ENCODE data around the gene FBLN2.

FBLN2 gene

DNA sequence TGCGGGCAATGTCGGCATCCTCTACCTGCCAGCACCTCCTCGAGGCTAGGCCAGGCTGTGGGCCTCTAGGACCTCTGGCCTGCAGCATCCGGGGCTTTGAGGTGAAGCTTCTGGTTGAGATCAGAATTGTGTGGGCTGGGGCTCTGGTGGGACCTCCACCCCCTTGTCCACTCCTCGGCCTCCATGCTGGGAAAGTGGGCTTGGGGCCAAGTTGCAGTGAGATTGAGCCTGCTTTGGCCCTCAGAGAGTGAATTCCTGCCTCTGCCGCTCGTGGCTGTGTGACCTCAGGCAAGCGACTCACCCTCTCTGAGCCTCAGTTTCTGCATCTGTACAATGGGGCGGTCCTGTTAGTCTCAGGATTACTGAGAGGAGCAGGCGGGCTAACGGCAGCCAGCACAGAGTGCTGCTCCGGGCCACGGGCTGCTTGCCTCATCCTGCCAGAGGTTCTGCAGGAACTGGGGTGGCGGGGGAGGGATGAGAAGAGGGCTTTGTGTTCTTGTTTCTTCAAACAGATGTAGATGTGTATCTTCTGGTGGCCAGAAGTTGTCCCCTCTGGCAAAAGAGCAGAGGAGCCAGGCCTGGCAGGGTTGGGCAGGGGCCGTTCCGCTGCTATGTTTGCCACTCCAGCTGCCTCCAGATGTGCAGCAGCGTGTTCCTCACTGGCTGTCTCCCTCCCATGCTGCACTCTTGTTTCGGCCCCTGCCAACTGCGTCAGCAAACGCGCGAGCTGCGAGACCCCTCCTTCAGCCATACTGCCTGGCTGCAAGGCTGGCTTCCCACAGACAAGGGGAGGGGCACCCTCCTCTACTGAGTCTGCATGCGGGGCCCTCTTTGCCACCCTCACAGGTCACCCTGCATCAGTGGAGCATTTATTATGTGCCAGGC, 33.7 kb downstream of the FBLN2 start:
- DNase-seq (ENCODE audit: low spot score) = no peak

DNA sequence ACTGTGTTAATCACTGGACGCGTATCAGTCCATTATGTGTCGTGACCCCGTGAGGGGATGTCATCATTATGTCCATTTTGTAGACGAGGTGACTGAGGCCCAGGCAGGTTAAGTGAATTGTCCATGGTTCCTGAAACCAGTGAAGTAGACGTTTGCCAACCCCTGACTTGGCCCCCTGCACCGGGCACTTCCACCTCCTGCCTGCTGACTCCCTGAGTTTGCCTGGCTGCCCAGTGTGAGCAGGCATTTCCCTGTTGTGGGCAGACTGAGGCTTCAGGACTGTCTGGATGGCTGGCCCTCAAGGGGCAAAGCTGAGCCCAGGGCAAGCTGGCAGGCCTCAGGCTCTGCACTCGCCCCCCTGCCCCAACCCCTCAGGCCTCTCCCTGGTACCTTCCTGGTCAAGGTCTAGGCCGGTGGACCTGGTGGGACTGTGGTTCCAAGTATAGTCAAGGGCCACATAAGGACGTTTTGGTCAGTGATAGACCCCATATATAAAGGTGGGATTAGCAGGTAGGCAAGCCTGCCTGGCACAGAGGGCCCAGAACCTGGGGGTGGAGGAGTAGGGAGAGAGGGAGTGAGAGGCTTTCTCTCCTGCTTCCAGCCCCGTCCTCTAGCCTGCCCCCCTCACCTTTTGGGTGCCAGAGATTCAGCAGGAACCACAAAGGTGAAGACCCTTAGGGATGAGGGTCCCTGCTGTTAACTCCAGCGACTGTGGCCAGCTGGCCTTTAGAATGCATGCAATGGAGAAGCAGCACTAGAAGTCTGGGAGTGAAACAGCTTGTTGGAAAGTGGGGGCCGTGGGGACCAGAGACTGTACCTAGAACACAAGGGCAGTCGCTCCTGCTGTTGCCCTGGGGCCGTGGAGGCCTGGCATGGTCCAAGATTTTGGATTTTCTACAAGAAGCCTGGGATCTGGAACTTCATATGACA, 34.6 kb downstream of the FBLN2 start:
- no peak for DNase-seq (ENCODE audit: low spot score)

- no peak for DNase-seq (ENCODE audit: low spot score)
Measured at GRCh38 chr3:13584427-13584891, 35.5 kb downstream of the FBLN2 start.

GRCh38 chr3:13584901-13585300, 36.0 kb downstream of the FBLN2 start:
- DNase-seq (ENCODE audit: low spot score) = no peak

DNA sequence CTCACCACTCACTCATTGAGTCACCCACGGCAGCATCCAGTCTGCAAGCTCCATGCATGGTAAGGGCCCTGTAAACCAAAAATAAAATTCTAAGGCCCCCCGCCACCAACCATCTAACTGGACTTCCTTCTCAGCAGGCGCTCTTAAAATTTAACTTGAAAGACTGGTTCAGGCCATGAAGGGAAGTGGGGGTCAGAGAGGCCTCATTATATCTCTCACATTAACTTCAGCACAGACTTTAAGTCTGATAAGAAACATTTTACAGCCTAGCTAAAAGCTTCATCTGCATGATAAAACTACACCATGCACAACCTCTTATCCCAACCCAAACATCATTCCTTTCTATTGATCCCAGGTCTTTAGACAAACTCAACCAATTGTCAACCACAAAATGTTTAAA, 38.5 kb downstream of the FBLN2 start:
- DNase-seq (ENCODE audit: low spot score) = no peak

GRCh38 chr3:13588221-13588701, 39.3 kb downstream of the FBLN2 start:
- no peak for DNase-seq (ENCODE audit: low spot score)

GRCh38 chr3:13588993-13589392, 40.1 kb downstream of the FBLN2 start:
- DNase-seq (ENCODE audit: low spot score) = no peak

DNA sequence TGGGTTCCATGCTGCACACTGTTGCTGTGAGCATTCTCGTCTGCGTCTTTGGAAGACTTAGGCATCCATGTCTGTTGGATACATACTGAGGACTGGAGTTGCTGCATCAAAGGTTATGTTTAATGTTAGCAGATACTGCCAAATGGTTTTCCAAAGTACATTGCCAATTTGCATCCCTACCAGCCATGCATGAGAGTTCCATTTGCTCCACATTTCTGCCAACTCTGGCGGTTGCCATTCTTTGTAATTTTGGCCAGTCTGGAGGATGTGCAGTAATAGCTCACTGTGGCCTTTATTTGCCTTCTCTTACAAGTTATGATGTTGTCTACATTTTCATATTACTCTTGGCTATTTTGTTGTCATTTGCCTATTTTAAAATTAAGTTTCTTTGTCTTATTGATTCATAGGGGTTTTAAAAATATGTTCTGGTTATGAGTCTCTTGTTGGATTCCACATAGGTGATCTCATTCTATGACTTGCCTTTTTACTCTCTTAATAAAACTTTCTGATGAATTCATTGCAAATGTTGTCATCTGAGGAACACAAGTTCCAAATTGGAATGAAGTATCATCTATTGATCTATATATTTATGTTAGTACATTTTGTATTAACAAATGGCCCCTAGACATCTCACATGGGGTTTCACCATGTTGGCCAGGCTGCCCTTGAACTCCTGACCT, 42.1 kb downstream of the FBLN2 start:
- no peak for DNase-seq (ENCODE audit: low spot score)

DNA sequence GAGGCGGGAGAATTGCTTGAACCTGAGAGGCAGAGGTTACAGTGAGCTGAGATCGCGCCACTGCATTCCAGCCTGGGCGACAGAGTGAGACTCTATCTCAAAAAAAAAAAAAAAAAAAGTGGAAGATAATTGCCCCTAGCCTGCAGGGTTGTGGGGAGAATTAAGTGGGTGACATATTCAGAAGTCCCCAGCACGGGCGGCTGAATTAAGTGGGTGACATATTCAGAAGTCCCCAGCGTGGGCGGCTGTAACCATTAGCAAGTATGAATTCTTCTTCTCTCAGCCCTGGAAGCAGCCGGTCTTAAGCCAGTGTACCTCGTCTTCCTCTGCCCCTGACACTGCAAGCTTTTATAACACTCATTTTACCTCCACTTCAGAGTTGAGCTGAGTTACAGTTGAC, 44.7 kb downstream of the FBLN2 start:
- no peak for DNase-seq (ENCODE audit: low spot score)

GRCh38 chr3:13594146-13594545, 45.2 kb downstream of the FBLN2 start:
- DNase-seq (ENCODE audit: low spot score) = no peak

GRCh38 chr3:13594991-13595421, 46.1 kb downstream of the FBLN2 start:
- no peak for DNase-seq (ENCODE audit: low spot score)

GRCh38 chr3:13595485-13595884, 46.6 kb downstream of the FBLN2 start:
- DNase-seq (ENCODE audit: low spot score) = no peak

GRCh38 chr3:13596426-13597205, 47.7 kb downstream of the FBLN2 start:
- DNase-seq (ENCODE audit: low spot score) = no peak

GRCh38 chr3:13597661-13598060, 48.7 kb downstream of the FBLN2 start:
- no peak for DNase-seq (ENCODE audit: low spot score)

DNA sequence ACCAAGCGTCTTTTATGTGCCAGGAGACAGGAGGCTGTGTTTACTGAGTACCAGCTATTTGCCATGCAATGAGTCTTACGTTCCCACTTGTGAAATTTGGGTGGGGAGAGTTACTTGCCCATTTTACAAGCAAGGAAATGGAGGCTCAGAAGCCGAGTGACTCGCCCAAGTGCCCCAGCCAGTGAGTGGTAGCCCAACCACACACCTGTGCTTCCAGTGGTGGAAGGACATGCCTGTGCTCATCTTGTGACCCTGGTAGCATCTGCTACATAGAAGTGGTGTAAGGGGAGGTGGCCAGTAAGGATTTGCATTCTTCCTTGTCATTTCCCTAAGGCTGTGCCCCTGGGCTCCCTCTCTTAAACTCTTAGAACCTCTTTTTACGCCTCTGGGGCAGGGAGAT, 49.3 kb downstream of the FBLN2 start:
- DNase-seq (ENCODE audit: low spot score) = no peak

DNA sequence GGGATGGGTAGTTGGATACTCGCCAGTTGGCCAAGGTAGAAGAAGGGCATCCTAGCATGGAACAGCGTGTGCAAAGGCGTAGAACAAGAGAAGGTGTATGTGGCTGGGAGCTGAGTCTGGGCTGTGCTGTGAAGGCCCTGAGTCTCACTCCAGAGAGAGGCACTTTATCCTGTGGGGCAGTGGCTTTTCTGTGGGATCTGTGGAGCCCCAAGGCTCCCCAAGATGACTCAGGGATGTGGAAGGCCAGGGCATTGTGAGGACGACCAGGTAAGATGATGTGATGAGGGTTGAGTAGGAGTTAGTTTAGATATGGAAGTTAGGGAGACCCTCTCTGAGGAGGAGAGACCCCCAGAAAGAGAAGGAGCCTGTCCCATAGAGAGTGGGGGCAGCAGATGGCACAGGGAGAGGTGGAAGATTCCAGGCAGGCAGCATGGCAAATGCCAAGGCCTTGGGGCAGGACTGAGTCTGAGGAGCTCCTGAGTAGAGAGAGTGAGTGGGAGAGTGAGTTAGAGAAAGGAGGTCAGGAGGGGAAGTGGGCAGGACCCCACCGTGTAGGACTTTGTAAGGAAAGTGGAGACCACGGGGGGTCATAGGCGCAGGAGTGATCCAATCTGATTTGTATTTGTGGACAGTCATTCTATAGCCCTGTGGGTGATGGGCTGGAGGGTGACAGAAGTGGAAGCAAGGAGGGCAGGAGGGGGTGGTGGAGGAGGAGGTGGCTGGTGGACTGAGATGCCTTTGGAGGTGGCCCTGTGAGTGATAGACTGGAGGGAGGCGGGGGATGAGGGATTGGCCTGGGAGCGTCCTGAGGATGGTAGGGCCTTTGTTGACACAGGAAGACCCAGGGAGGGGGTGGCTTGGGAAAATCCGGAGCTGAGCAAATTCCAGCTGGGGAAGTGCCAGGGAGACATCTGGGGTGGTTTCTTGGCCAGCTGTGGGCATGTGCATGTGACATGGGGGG, 50.3 kb downstream of the FBLN2 start:
- DNase-seq (ENCODE audit: low spot score) = no peak

GRCh38 chr3:13599887-13600450, 51.0 kb downstream of the FBLN2 start:
- no peak for DNase-seq (ENCODE audit: low spot score)

DNA sequence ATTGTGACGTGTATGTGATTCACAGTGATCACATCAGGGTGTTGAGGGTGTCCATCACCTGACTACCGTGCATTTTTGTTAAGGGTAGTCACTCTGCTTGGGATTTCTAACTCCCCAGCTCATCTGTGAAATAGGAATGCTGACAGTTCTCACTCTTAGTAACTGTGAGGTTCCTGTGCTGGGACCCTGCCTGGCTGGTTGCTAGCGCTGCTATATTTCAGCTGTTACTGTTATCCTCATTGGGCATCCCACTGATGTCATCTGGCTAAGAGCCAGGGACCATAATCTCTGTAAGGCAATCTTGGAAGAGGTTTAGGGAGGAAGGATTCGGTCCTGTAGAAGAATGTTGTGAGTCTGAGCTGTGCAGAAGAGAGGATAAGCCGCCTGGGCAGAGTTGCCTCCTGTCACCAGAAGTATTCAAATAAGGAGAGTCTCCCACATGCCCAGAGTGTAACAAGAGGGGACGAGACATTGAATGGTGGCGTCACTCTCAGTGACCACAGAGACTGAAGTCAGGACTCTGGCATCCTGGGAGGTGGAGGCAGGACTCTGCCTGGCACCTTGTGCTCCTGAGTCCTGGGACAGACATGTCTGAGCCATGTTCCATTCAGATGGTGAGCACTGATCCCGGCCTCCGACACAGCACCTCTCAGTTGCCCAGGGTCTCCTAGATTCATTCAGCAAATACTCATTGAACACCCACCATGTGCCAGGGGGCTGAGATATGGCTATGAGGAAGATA, 52.2 kb downstream of the FBLN2 start:
- DNase-seq (ENCODE audit: low spot score) = no peak

DNA sequence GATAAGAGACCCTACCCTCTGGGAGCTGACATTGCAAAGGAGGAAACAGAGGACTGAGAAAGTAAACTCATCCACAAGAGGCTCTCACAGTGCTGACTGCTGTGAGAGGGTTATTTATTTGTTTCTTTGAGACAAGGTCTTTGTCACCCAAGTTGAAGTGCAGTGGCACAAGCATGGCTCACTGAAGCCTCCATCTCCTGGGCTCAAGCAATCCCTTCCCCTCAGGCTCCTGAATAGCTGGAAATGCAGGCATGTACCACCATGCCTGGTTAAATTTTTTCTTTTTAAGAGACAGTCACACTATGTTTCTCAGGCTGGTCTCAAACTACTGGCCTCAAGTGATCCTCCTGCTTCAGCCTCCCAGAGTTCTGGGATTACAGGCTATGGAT, 52.8 kb downstream of the FBLN2 start:
- no peak for DNase-seq (ENCODE audit: low spot score)

Measured in HuH-7 (cell line).